Caco-2 (cell line): Measurements from ENCODE around the gene PDE4D. TPM values are rescaled to one million over a fixed set of nuclear protein-coding genes. Genes with fewer than 3 reads are reported as not detected.
A peak's percentile ranks its signal among the peaks of the same experiment; 100 is the strongest.

Source experiments
- BruUV-seq: library from RNA; stranded (reverse); fragments of 400-500 nt; replicated peaks from 2 replicates; lab custom pipeline; 2021; lab: Mats Ljungman, UMichigan
- CTCF ChIA-PET: fragments of 300-600 bp; sonication (Branson Sonifier 250); formaldehyde crosslinking; loops from one replicate; lab custom pipeline; 2022; ENCODE audit warnings: antibody characterized with exemption; lab: Charles Lee
- POLR2A ChIA-PET: fragments of 300-600 bp; sonication (Branson Sonifier 250); formaldehyde crosslinking; loops from one replicate; lab custom pipeline; 2022; ENCODE audit warnings: antibody characterized with exemption; lab: Charles Lee
- DNase-seq, 2 experiments: peaks; one replicate each; pipeline versions ENCODE4 v3.0.0 to v3.0.0-alpha.2; 2020 to 2022
- H3K27me3 ChIP-seq: replicated peaks from 2 replicates; pipeline ENCODE4 v1.6.0; 2011; ENCODE audit warnings: low read length; ENCODE audit not compliant: control insufficient read depth, insufficient read depth
- H3K36me3 ChIP-seq: 2 replicates; pipeline ENCODE4 v1.5.1; 2011; ENCODE audit warnings: low read length; ENCODE audit not compliant: control insufficient read depth, insufficient read depth
- H3K4me1 ChIP-seq: fragments of 250-450 bp; sonication (Bioruptor Pico); 2 replicates; pipeline ENCODE4 v1.5.1; 2020; ENCODE audit warnings: mild to moderate bottlenecking
- H3K4me3 ChIP-seq: 2 replicates; pipeline ENCODE4 v1.5.1; 2011; ENCODE audit warnings: low read depth, mild to moderate bottlenecking, control low read depth, low read length
- H3K9me3 ChIP-seq: fragments of 250-450 bp; sonication (Bioruptor Pico); 2 replicates; pipeline ENCODE4 v1.5.1; 2020; ENCODE audit warnings: mild to moderate bottlenecking, moderate library complexity
- H3K27ac Mint-ChIP-seq: one replicate; pipeline ENCODE4 v1.8.0; 2022; ENCODE audit warnings: mixed read lengths; ENCODE audit not compliant: unreplicated experiment
- H3K27me3 Mint-ChIP-seq: one replicate; pipeline ENCODE4 v1.8.0; 2022; ENCODE audit warnings: mixed read lengths; ENCODE audit not compliant: insufficient read depth, unreplicated experiment
- H3K36me3 Mint-ChIP-seq: one replicate; pipeline ENCODE4 v1.8.0; 2022; ENCODE audit warnings: mild to moderate bottlenecking, mixed read lengths; ENCODE audit not compliant: insufficient read depth, unreplicated experiment
- H3K4me1 Mint-ChIP-seq: one replicate; pipeline ENCODE4 v1.8.0; 2022; ENCODE audit warnings: low read depth, mixed read lengths; ENCODE audit not compliant: unreplicated experiment
- H3K4me3 Mint-ChIP-seq: one replicate; pipeline ENCODE4 v1.8.0; 2022; ENCODE audit warnings: mild to moderate bottlenecking, moderate library complexity, mixed read lengths; ENCODE audit not compliant: unreplicated experiment
- H3K9me3 Mint-ChIP-seq: one replicate; pipeline ENCODE4 v1.8.0; 2022; ENCODE audit warnings: mixed read lengths; ENCODE audit not compliant: unreplicated experiment
- intact Hi-C: fragments of 100-400 bp; cut with micrococcal nuclease; formaldehyde crosslinking; loops from one replicate; pipeline ENCODE4 v1.10.0; 2022; ENCODE audit not compliant: unreplicated experiment
- total RNA-seq: library from RNA; stranded (reverse); gene quantifications from 2 replicates; pipeline ENCODE4 v1.2.3, GENCODE V29; 2022
- TF ChIP-seq, protein P1 (sequence below), 2 experiments: fragments of 200-600 bp in 1 of 2; IDR thresholded peaks; 1 replicate in 1 of 2; 2 replicates in 1 of 2; pipeline versions ENCODE4 v1.5.1 to v1.8.0; 2011 to 2022; ENCODE audit warnings: antibody characterized with exemption in 1 of 2, control low read depth in 1 of 2, inconsistent platforms in 1 of 2, low read depth in 1 of 2, low read length in 1 of 2, mild to moderate bottlenecking in 1 of 2, moderate library complexity in 1 of 2; ENCODE audit not compliant: insufficient read depth in 1 of 2, severe bottlenecking in 1 of 2, unreplicated experiment in 1 of 2

PDE4D gene
- total RNA-seq, 1 experiment from 2014 or later = 89.8 TPM

DNA sequence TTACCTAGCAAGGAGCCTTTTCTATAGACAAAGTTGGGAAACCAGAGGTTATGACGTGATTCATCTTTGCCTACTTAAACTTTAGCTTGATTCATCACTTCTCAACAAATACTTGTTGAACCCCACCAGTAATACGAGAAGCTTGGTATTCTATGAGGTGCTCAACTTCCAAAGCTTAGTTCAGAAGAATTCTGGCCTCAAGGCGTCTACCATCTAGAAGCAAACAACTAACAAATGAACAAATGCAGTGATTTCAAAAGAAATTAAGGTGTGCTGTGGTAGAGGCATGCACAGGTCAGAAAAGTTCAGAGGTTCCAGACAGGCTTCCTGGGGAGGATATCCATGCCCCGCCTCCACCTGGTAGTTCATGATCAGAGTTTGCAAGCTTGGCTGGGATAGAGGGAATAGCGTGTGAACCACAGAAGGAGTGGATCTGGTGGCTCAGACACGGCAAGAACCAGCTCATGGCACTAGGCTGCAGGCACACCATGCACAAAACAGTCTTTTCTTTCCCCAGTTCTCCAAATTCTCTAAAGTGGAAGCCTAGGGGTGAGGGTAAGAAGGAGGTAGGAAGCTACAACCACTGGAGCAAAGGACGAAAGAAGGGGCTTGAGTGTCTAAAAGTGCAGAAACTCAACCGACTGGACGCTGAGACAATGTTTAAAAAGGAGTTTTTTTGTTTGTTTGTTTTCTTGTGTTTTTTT lies 837.6 kb downstream of the PDE4D start:
- Mint-ChIP-seq H3K4me3 (no peak overlapping the region), H3K4me1 (peaks cover 21% of the 10 kb centered on the region), H3K36me3 (no peaks in the 10 kb centered on the region), H3K9me3 (no peaks in the 10 kb centered on the region), H3K27ac (no peak overlapping the region), H3K27me3 (no peaks in the 10 kb centered on the region)
- Histone ChIP-seq H3K27me3 (no peaks in the 10 kb centered on the region), H3K36me3 (no peaks in the 10 kb centered on the region), H3K9me3 (no peaks in the 10 kb centered on the region), H3K4me3 (no peak overlapping the region), H3K4me1 (peaks cover 26% of the 10 kb centered on the region)
- CTCF ChIA-PET = interaction anchor here (0.5 kb wide), 1 partner anchor 271 kb away, joined by 3 read pairs; no protein-coding TSS in a partner anchor
- TF ChIP-seq, protein P1, sequence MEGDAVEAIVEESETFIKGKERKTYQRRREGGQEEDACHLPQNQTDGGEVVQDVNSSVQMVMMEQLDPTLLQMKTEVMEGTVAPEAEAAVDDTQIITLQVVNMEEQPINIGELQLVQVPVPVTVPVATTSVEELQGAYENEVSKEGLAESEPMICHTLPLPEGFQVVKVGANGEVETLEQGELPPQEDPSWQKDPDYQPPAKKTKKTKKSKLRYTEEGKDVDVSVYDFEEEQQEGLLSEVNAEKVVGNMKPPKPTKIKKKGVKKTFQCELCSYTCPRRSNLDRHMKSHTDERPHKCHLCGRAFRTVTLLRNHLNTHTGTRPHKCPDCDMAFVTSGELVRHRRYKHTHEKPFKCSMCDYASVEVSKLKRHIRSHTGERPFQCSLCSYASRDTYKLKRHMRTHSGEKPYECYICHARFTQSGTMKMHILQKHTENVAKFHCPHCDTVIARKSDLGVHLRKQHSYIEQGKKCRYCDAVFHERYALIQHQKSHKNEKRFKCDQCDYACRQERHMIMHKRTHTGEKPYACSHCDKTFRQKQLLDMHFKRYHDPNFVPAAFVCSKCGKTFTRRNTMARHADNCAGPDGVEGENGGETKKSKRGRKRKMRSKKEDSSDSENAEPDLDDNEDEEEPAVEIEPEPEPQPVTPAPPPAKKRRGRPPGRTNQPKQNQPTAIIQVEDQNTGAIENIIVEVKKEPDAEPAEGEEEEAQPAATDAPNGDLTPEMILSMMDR (IDR thresholded peaks at IDR 0.05; ENCODE audit: insufficient read depth in 1 of 2, low read depth in 1 of 2, low read length in 1 of 2, severe bottlenecking in 1 of 2, unreplicated experiment in 1 of 2) = no peak
- peak; percentile 26 to 50 for DNase-seq
- intact Hi-C loops = no loop called here
- no TSS peak for BruUV-seq
- POLR2A ChIA-PET = interaction anchor here (1.2 kb wide), 1 partner anchor 106 kb away, joined by 3 read pairs; no protein-coding TSS in a partner anchor

DNA sequence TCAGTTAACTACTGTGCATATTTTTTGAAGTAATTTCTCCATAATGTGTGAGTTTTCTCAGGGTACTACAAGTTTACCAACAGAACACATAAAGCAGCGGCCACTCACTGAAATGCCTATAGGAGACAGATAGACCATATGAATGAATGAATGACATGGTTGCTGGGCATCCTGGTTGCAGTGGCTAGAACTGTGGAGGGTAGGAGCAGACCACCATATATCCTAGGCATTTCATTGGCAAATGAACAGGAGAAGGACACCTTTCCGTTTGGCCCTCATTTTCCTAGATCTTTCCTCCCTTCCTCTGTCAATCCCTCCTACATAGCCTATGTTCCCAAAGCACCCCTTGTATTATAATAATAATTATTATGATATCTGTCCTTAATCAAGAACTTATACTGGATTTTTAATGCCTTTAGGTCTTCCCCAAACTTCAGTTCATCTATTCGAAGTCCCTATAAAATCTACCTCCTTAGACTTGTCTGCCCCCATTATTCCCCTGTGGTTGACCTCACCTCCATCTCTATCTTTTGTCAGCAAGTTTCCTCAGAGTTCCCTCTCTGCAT lies 838.5 kb downstream of the PDE4D start:
- ChIA-PET POLR2A (interaction anchor here (1.2 kb wide), 1 partner anchor 107 kb away, joined by 3 read pairs; no protein-coding TSS in a partner anchor), CTCF (interaction anchor here (0.5 kb wide), 1 partner anchor 272 kb away, joined by 3 read pairs; no protein-coding TSS in a partner anchor)
- Histone ChIP-seq H3K9me3 (no peaks in the 10 kb centered on the region), H3K36me3 (no peaks in the 10 kb centered on the region), H3K4me3 (no peak overlapping the region), H3K4me1 (peaks cover 20% of the 10 kb centered on the region), H3K27me3 (no peaks in the 10 kb centered on the region)
- Mint-ChIP-seq H3K4me1 (peaks cover 17% of the 10 kb centered on the region), H3K9me3 (no peaks in the 10 kb centered on the region), H3K27ac (no peak overlapping the region), H3K27me3 (no peaks in the 10 kb centered on the region), H3K4me3 (no peak overlapping the region), H3K36me3 (no peaks in the 10 kb centered on the region)
- no peak for DNase-seq
- no TSS peak for BruUV-seq
- intact Hi-C loops = no loop called here
- TF ChIP-seq, protein P1 (IDR thresholded peaks at IDR 0.05; ENCODE audit: insufficient read depth in 1 of 2, low read depth in 1 of 2, low read length in 1 of 2, severe bottlenecking in 1 of 2, unreplicated experiment in 1 of 2) = no peak

DNA sequence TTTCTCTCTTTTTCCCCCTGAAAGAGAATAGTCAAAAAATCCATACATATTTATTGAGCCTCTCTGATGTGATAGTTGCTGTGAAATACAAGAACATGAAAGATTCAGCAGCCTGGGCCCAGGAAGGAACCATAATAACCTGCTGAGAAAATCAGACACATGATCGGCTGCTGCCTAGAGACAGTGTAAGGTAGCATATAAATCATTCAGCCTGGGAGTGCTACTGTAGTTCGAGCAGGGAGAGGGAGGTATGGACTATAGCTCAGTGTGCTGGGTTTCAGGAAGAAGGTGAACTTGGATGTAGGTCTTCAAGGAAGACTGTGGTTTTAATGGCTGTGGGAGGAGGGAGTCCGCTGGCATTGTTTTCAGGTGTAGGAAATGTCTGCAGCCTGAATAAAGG lies 841.6 kb downstream of the PDE4D start:
- intact Hi-C loops = no loop called here
- TF ChIP-seq, protein P1 (IDR thresholded peaks at IDR 0.05; ENCODE audit: insufficient read depth in 1 of 2, low read depth in 1 of 2, low read length in 1 of 2, severe bottlenecking in 1 of 2, unreplicated experiment in 1 of 2) = no peak
- Histone ChIP-seq H3K4me1 (peaks cover 29% of the 10 kb centered on the region), H3K27me3 (no peaks in the 10 kb centered on the region), H3K9me3 (no peaks in the 10 kb centered on the region), H3K4me3 (no peak overlapping the region), H3K36me3 (no peaks in the 10 kb centered on the region)
- no peak overlapping the region for H3K4me3 Mint-ChIP-seq
- H3K27me3 Mint-ChIP-seq = no peaks in the 10 kb centered on the region
- H3K27ac Mint-ChIP-seq = no peak overlapping the region
- H3K9me3 Mint-ChIP-seq = no peaks in the 10 kb centered on the region
- CTCF ChIA-PET = no interaction called here
- no peak for DNase-seq
- H3K36me3 Mint-ChIP-seq = peaks cover 4% of the 10 kb centered on the region
- POLR2A ChIA-PET = no interaction called here
- BruUV-seq = no TSS peak
- peaks cover 32% of the 10 kb centered on the region for H3K4me1 Mint-ChIP-seq
